KMS-11 (cell line): ENCODE results near the gene UBFD1.

ENCODE experiments used
- H2AFZ ChIP-seq: fragments of 200-600 bp; sonication (generic); 2 replicates; pipeline ENCODE4 v1.6.1; 2016; ENCODE audit warnings: antibody characterized with exemption, mixed run types, low read depth
- H3K27ac ChIP-seq: fragments of 200-600 bp; sonication (generic); 2 replicates; pipeline ENCODE4 v1.6.1; 2016; ENCODE audit warnings: mild to moderate bottlenecking, mixed run types
- H3K27me3 ChIP-seq: fragments of 200-600 bp; sonication (generic); 2 replicates; pipeline ENCODE4 v1.6.1; 2017; ENCODE audit warnings: mild to moderate bottlenecking, low read depth, mixed run types, moderate library complexity; ENCODE audit not compliant: insufficient read depth
- H3K36me3 ChIP-seq: fragments of 200-600 bp; sonication (generic); 2 replicates; pipeline ENCODE4 v1.6.1; 2017; ENCODE audit warnings: mild to moderate bottlenecking, mixed run types; ENCODE audit not compliant: insufficient read depth
- H3K4me1 ChIP-seq: fragments of 200-600 bp; sonication (generic); 2 replicates; pipeline ENCODE4 v1.6.1; 2016; ENCODE audit warnings: mild to moderate bottlenecking, low read depth, mixed run types; ENCODE audit not compliant: poor library complexity, severe bottlenecking
- H3K4me2 ChIP-seq: fragments of 200-600 bp; sonication (generic); 2 replicates; pipeline ENCODE4 v1.7.0; 2016; ENCODE audit warnings: mild to moderate bottlenecking, mixed run types
- H3K4me3 ChIP-seq: fragments of 200-600 bp; sonication (generic); IDR thresholded peaks from 2 replicates; pipeline ENCODE4 v1.6.1; 2017; ENCODE audit warnings: low read depth, low read length, mixed read lengths; ENCODE audit not compliant: insufficient read depth
- H3K79me2 ChIP-seq: fragments of 200-600 bp; sonication (generic); 2 replicates; pipeline ENCODE4 v1.6.1; 2016; ENCODE audit warnings: low read depth, mixed run types; ENCODE audit not compliant: insufficient read depth
- H3K9ac ChIP-seq: fragments of 200-600 bp; sonication (generic); 2 replicates; pipeline ENCODE4 v1.6.1; 2016; ENCODE audit warnings: mild to moderate bottlenecking, mixed run types
- H4K20me1 ChIP-seq: fragments of 200-600 bp; sonication (generic); 2 replicates; pipeline ENCODE4 v1.6.1; 2016; ENCODE audit warnings: mild to moderate bottlenecking, mixed run types; ENCODE audit not compliant: insufficient read depth
- CTCF ChIP-seq: fragments of 200-600 bp; sonication (generic); conservative IDR thresholded peaks from 2 replicates; pipeline ENCODE4 v1.6.1; 2017; ENCODE audit warnings: low read depth, mild to moderate bottlenecking, antibody characterized with exemption, low read length, moderate library complexity, mixed read lengths

UBFD1 gene

GRCh38 chr16:23571895-23572294 lies 14.4 kb downstream of the UBFD1 start:
- Histone ChIP-seq H3K9ac (no peak overlapping the region), H2AFZ (no peak overlapping the region), H3K4me1 (no peaks in the 10 kb centered on the region), H3K27ac (no peak overlapping the region), H3K36me3 (no peaks in the 10 kb centered on the region; the same call in 1 of the 2 replicates), H3K27me3 (no peaks in the 10 kb centered on the region), H3K79me2 (no peaks in the 10 kb centered on the region), H3K4me2 (no peak overlapping the region), H4K20me1 (no peaks in the 10 kb centered on the region), H3K4me3 (no peak overlapping the region)
- TF ChIP-seq CTCF: no peak

- Histone ChIP-seq H3K27me3 (no peaks in the 10 kb centered on the region), H3K9ac (no peak overlapping the region), H3K27ac (no peak overlapping the region), H2AFZ (no peak overlapping the region), H3K79me2 (no peaks in the 10 kb centered on the region), H3K4me3 (no peak overlapping the region), H3K4me2 (no peak overlapping the region), H3K36me3 (no peaks in the 10 kb centered on the region; the same call in 1 of the 2 replicates), H4K20me1 (no peaks in the 10 kb centered on the region), H3K4me1 (no peaks in the 10 kb centered on the region)
- no peak for TF ChIP-seq CTCF
Measured at GRCh38 chr16:23572394-23572793, 14.9 kb downstream of the UBFD1 start.

- TF ChIP-seq CTCF: no peak
- Histone ChIP-seq H3K4me1 (no peaks in the 10 kb centered on the region), H3K36me3 (no peaks in the 10 kb centered on the region; the same call in 1 of the 2 replicates), H3K4me2 (no peak overlapping the region), H3K79me2 (no peaks in the 10 kb centered on the region), H3K9ac (no peak overlapping the region), H3K27me3 (no peaks in the 10 kb centered on the region), H4K20me1 (no peaks in the 10 kb centered on the region), H3K4me3 (no peak overlapping the region), H2AFZ (no peak overlapping the region), H3K27ac (no peak overlapping the region)
Measured at GRCh38 chr16:23573817-23574216, 16.3 kb downstream of the UBFD1 start.

- H3K79me2 ChIP-seq: no peaks in the 10 kb centered on the region
- no peak overlapping the region for H2AFZ ChIP-seq
- no peaks in the 10 kb centered on the region for H3K4me1 ChIP-seq
- H3K27me3 ChIP-seq: no peaks in the 10 kb centered on the region
- H3K4me2 ChIP-seq: no peak overlapping the region
- TF ChIP-seq CTCF: no peak
- H3K4me3 ChIP-seq: no peak overlapping the region
- H3K27ac ChIP-seq: no peak overlapping the region
- H3K9ac ChIP-seq: no peak overlapping the region
- H4K20me1 ChIP-seq: no peaks in the 10 kb centered on the region
- no peaks in the 10 kb centered on the region; the same call in 1 of the 2 replicates for H3K36me3 ChIP-seq
Measured at GRCh38 chr16:23575834-23576233, 18.3 kb downstream of the UBFD1 start.
